SK-N-MC (cell line): Measurements from ENCODE around the gene AGXT2.
"Not testable (repeated sequence)": the region's sequence is repeated elsewhere in the genome, so short reads cannot be mapped to it uniquely, and the experiment has no call there.

Source experiments
- DNase-seq: peaks from one replicate; pipeline ENCODE4 v3.0.0-alpha.2; 2011; ENCODE audit warnings: low read depth, low spot score
- H3K27ac ChIP-seq: fragments of 200-600 bp; sonication (generic); 2 replicates; pipeline ENCODE4 v1.5.1; 2016; ENCODE audit warnings: mixed run types
- H3K36me3 ChIP-seq: fragments of 200-600 bp; sonication (generic); 2 replicates; pipeline ENCODE4 v1.6.1; 2017; ENCODE audit warnings: antibody characterized with exemption, low read length, mixed read lengths; ENCODE audit not compliant: insufficient read depth
- H3K4me3 ChIP-seq: fragments of 200-600 bp; sonication (generic); 2 replicates; pipeline ENCODE4 v1.5.1; 2016
- H3K9ac ChIP-seq: fragments of 200-600 bp; sonication (generic); 2 replicates; pipeline ENCODE4 v1.8.0; 2017; ENCODE audit warnings: mixed run types, mixed read lengths; ENCODE audit not compliant: insufficient read length
- H3K9me3 ChIP-seq: fragments of 200-600 bp; sonication (generic); 2 replicates; pipeline ENCODE4 v1.6.1; 2017; ENCODE audit warnings: low read depth, mild to moderate bottlenecking, antibody characterized with exemption, low read length, moderate library complexity, mixed read lengths
- EZH2 ChIP-seq: fragments of 200-600 bp; sonication (generic); IDR thresholded peaks from one replicate; pipeline ENCODE4 v1.6.1; 2017; ENCODE audit warnings: antibody characterized with exemption
- FOXP2 ChIP-seq: optimal IDR thresholded peaks from 2 replicates; pipeline ENCODE3; 2011; ENCODE audit warnings: mild to moderate bottlenecking, moderate library complexity; ENCODE audit not compliant: insufficient read depth; ENCODE audit errors: extremely low read length, control extremely low read depth
- POLR2AphosphoS5 ChIP-seq: IDR thresholded peaks from 2 replicates; pipeline ENCODE4 v1.6.1; 2012; ENCODE audit warnings: mild to moderate bottlenecking, low read depth, low read length, borderline replicate concordance

Gene AGXT2

DNA sequence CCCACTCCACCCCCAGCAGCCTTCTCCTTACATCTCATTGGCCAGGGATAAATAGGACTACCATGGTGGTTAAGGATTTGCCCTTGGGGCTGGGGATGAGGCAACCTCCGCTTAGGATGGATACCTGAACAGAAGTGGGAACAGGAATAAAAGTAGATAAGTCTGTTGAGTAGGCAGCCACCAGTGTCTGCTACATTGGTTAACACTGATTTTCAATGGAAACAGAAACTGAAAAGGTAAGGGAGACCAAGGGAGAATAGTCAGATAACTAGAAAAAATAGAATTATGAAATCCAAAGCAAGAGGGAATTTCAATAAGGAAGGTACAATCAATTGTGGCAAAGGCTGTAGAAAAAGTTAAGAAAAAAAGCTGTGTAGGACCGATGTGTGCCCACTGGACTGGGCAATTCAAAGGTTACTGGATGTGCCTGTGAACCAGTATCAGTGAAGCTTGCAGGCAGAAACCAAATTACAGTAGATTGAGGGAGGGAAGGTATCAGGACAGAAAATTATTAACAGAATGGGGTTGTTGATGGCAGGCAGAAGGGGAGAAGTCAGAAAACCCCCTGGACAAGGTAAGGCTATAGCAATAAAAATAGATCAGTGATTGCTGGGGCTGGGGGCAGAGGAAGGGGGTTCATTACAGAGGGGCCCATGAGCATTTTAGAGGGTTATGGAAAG is 69.7 kb downstream of the AGXT2 start:
- no peaks in the 10 kb centered on the region for H3K36me3 ChIP-seq
- H3K27ac ChIP-seq: no peak overlapping the region
- TF ChIP-seq EZH2 (no peak), POLR2AphosphoS5 (no peak), FOXP2 (no peak)
- H3K9ac ChIP-seq: no peak overlapping the region
- no peak overlapping the region for H3K4me3 ChIP-seq
- no peaks in the 10 kb centered on the region for H3K9me3 ChIP-seq
- DNase-seq: no peak

DNA sequence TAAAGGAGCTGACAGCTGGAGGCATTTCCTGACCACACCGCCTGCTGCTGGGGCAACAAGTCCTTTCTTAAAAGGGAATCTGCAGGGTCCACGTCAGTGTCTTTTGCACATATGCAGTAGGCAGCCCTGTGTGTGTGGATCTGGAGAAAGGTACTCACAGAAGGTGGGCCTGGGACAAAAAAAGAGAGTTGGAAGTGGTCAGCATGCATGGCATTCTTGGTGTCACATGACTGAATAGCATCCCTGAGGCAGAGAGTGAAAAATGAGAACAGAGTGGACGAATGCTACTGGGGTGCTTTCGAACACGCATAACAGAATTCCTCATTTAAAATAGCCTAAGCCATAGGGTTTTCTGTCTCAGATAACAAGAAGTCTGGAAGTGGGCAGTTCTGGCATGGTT is 71.4 kb downstream of the AGXT2 start:
- TF ChIP-seq POLR2AphosphoS5 (no peak), FOXP2 (no peak), EZH2 (no peak)
- Histone ChIP-seq H3K4me3 (no peak overlapping the region), H3K36me3 (no peaks in the 10 kb centered on the region), H3K9me3 (no peaks in the 10 kb centered on the region), H3K9ac (no peak overlapping the region), H3K27ac (no peak overlapping the region)
- DNase-seq: no peak

DNA sequence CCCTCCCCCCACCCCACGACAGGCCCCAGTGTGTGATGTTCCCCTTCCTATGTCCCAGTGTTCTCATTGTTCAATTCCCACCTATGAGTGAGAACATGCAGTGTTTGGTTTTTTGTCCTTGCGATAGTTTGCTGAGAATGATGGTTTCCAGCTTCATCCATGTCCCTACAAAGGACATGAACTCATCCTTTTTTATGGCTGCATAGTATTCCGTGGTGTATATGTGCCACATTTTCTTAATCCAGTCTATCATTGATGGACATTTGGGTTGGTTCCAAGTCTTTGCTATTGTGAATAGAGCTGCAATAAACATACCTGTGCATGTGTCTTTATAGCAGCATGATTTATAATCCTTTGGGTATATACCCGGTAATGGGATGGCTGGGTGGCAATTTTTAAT is 76.1 kb downstream of the AGXT2 start:
- H3K9me3 ChIP-seq, H3K27ac ChIP-seq, H3K9ac ChIP-seq, H3K36me3 ChIP-seq, DNase-seq, H3K4me3 ChIP-seq: not testable (repeated sequence)

GRCh38 chr5:34970552-34970951 is 77.2 kb downstream of the AGXT2 start:
- H3K36me3 ChIP-seq: no peaks in the 10 kb centered on the region
- TF ChIP-seq FOXP2 (no peak), EZH2 (no peak), POLR2AphosphoS5 (no peak)
- DNase-seq: no peak
- H3K27ac ChIP-seq: no peak overlapping the region
- H3K9me3 ChIP-seq: no peaks in the 10 kb centered on the region
- no peak overlapping the region for H3K4me3 ChIP-seq
- no peak overlapping the region for H3K9ac ChIP-seq

GRCh38 chr5:34968258-34968657 is 79.5 kb downstream of the AGXT2 start:
- no peak overlapping the region for H3K4me3 ChIP-seq
- H3K36me3 ChIP-seq: no peaks in the 10 kb centered on the region
- DNase-seq: no peak
- H3K9ac ChIP-seq: no peak overlapping the region
- TF ChIP-seq POLR2AphosphoS5 (no peak), EZH2 (no peak), FOXP2 (no peak)
- H3K27ac ChIP-seq: no peak overlapping the region
- H3K9me3 ChIP-seq: no peaks in the 10 kb centered on the region

DNA sequence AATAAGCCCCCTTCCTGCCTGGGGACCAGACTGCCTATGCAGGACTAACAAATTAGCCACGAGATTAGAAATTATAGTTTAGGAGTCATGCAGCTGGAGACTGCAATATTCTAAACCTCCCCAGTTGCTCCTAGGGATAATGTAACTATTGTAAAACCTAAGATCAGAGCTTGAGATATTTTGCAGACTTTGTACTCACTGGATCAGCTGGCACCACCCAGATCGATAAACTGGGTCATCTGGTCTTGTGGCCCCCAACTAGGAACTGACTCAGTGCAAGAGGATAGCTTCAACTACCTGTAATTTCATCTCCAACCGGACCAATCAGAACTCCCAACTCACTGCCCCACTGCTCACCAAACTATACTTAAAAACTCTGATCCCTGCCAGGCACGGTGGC is 80.2 kb downstream of the AGXT2 start:
- Histone ChIP-seq H3K27ac (no peak overlapping the region), H3K4me3 (no peak overlapping the region), H3K9ac (no peak overlapping the region), H3K9me3 (no peaks in the 10 kb centered on the region), H3K36me3 (no peaks in the 10 kb centered on the region)
- no peak for TF ChIP-seq EZH2
- no peak for TF ChIP-seq POLR2AphosphoS5
- TF ChIP-seq FOXP2: no peak
- no peak for DNase-seq

DNA sequence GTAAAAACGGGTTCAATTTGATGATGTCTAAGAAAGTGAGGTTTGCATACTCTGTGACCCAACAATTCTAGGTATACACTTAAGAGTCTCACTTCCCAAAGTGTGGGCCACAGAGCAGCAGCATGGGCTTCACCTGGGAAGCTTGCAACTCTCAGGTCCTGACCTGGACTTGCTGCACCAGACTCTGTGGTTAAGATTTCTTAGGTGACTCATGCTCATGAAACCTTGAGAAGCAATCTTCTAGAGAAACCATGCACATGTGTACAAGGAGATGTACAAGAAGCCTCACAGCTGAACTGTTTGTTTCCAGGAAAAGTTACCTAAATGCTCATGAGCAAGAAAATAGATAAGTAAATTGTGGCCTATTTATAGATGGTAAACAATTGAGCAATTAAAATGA is 88.4 kb downstream of the AGXT2 start:
- no peak overlapping the region for H3K4me3 ChIP-seq
- H3K36me3 ChIP-seq: no peaks in the 10 kb centered on the region; the same call in 1 of the 2 replicates
- H3K9ac ChIP-seq: no peak overlapping the region
- no peak overlapping the region for H3K27ac ChIP-seq
- H3K9me3 ChIP-seq: no peaks in the 10 kb centered on the region
- TF ChIP-seq EZH2 (no peak), POLR2AphosphoS5 (no peak), FOXP2 (no peak)
- DNase-seq: no peak

- TF ChIP-seq EZH2 (no peak), POLR2AphosphoS5 (no peak), FOXP2 (no peak)
- no peaks in the 10 kb centered on the region for H3K9me3 ChIP-seq
- H3K27ac ChIP-seq: no peak overlapping the region
- no peak overlapping the region for H3K9ac ChIP-seq
- no peak overlapping the region for H3K4me3 ChIP-seq
- no peak for DNase-seq
- H3K36me3 ChIP-seq: peaks cover 4% of the 10 kb centered on the region
Observed at GRCh38 chr5:34957857-34958690, 89.7 kb downstream of the AGXT2 start.
